Inflammatory macrophage treated with lipopolysaccharide for 4 hours (primary cell): Measurements from ENCODE around the gene SHC3.

Experiments used
- DNase-seq: peaks from one replicate; pipeline ENCODE4 v3.0.0-alpha.2; 2020

The SHC3 gene

GRCh38 chr9:88975966-88976889 lies 202.4 kb downstream of the SHC3 start:
- peak; percentile 58 for DNase-seq

GRCh38 chr9:88974641-88975040 lies 204.0 kb downstream of the SHC3 start:
- DNase-seq = no peak

GRCh38 chr9:88973281-88974045 lies 205.2 kb downstream of the SHC3 start:
- DNase-seq = no peak

- DNase-seq = no peak
Measured at GRCh38 chr9:88972401-88972800, 206.2 kb downstream of the SHC3 start.

- no peak for DNase-seq
Measured at GRCh38 chr9:88971131-88971960, 207.3 kb downstream of the SHC3 start.

- DNase-seq = no peak
Measured at GRCh38 chr9:88969646-88970373, 208.8 kb downstream of the SHC3 start.

GRCh38 chr9:88968799-88969198 lies 209.8 kb downstream of the SHC3 start:
- DNase-seq = no peak

GRCh38 chr9:88966894-88967676 lies 211.5 kb downstream of the SHC3 start:
- DNase-seq = no peak

GRCh38 chr9:88965473-88965872 lies 213.1 kb downstream of the SHC3 start:
- DNase-seq = no peak

GRCh38 chr9:88960632-88961031 lies 218.0 kb downstream of the SHC3 start:
- no peak for DNase-seq

- no peak for DNase-seq
Measured at GRCh38 chr9:88959727-88960469, 218.7 kb downstream of the SHC3 start.

GRCh38 chr9:88957526-88957925 lies 221.1 kb downstream of the SHC3 start:
- no peak for DNase-seq
